COLO668 (cell line): Measurements from ENCODE around the gene BEST3.

Experiments used
- DNase-seq: peaks from one replicate; lab custom pipeline; 2025; ENCODE audit not compliant: unreplicated experiment; lab: John Stamatoyannopoulos, UW

BEST3 gene

DNA sequence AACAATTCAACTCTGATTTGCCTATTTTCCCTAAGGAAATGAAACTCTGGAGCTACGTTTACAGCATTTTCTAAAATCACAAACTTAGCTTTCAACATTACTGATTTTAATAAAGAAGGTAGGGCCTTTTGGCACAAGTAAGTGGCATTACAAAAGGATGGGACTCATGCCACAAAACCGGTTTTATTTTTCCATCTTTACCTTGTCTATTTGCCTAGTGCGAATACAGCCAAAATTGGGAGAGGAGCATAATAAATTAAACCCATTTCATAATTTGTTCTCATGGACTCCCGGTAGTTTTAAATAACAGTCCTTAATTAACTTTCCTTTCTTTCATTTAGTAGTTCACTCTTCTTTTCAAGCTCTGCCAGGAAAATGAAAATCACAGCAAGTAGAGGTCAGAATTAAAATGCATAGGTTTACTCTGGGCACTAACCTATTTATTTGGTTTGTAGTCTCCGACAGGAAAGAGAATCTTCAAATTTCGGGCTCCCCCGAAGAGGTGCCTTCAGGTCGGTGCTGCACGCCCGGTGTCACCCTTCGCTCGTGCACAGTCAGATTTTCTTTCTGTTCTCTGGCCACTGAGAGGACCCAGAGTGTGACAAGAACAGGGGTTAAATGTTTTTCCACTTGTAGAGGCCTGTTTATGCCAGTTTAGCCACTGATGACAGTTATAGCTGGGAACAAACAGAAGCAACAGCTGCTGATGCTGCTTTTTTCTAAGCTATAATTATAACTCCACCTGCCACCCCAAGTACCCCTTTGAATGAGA is at the start of gene BEST3:
TSS of gene BEST3 (minus strand) at position 535 of the 772 bp plus-strand sequence. CDS start 1,505 bp downstream, outside the sequence.
- DNase-seq = peak; percentile 85

DNA sequence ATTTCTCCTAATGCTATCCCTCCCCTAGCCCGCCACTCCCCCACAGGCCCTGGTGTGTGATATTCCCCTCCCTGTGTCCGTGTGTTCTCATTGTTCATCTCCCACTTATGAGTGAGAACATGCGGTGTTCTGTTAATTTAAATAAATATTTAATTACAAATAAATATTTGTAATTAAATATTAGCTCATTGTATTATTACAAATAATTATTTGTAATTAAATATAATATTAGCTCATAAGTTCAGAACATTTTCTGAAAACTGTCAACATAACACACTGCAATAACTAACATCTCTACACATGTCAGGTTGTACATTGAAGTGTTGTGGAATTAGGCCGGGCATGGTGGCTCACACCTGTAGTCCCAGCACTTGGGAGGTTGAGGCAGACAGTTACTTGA is 45.0 kb upstream of the BEST3 start:
- DNase-seq = no peak

GRCh38 chr12:69739287-69740191 is 40.4 kb upstream of the BEST3 start:
- peak; percentile 92 for DNase-seq

GRCh38 chr12:69738351-69739286 is 39.5 kb upstream of the BEST3 start, which contains the start of gene RAB3IP:
RAB3IP (plus strand) TSS chr12:69738860; CDS start chr12:69755409, 16,549 bp downstream.
- DNase-seq = peak; percentile 98

DNA sequence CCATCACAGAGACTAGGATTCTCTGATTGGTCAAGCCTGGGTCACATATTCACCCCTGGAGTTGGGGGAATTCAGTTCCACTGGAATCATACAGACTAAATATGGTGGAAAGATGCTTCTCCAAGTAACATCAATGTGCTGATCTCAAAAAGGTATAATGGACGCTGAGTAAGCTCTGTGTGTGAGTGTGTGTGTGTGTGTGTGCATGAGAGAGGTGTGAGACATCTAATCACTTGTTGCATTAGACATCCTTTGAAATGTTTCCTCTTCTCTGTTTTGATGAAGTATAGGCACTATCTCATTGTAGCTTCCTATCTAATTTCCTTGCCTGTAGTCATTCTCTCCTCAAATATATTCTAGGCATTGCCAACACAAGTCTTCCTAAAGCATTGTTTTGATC is 34.5 kb upstream of the BEST3 start:
- no peak for DNase-seq

DNA sequence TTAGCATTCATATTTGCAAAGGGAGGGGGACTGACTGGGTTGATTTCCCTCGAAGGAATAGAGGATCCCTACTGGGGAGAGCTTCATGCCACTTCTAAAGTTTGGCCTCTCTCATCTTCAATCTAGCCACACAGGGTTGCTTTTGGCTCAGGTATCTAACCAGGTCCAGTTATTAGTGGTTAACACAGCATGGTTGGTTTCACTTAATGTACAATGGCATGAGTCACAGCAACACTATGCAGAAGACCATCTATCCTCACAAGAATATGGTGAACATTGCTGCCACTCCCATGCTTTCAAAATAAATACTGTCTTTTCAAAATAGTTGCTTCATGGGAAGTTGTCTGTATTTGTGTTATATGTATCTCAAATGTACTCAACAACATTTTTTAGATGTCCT is 33.0 kb upstream of the BEST3 start:
- DNase-seq = no peak

- no peak for DNase-seq
These were observed 27.8 kb upstream of the BEST3 start for GRCh38 chr12:69726922-69727321.

DNA sequence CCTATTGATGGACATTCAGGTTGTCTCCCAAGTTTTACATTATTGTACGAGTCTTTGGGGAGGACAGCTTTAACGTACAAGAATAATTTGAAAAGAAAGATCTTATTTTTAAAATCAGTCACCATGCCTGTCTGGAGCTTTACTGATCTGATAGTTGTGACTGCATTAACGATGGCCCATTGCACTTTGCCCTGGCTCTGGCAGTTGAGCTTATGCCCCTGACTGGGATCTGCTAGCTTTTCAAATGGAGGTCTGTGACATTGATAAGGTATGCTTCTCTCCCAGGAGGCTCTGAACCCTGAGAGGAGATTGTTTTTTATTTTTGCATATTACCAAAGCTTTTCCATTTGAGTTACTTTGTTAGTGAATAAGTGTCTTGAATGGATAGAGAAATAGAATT is 21.6 kb upstream of the BEST3 start:
- no peak for DNase-seq

DNA sequence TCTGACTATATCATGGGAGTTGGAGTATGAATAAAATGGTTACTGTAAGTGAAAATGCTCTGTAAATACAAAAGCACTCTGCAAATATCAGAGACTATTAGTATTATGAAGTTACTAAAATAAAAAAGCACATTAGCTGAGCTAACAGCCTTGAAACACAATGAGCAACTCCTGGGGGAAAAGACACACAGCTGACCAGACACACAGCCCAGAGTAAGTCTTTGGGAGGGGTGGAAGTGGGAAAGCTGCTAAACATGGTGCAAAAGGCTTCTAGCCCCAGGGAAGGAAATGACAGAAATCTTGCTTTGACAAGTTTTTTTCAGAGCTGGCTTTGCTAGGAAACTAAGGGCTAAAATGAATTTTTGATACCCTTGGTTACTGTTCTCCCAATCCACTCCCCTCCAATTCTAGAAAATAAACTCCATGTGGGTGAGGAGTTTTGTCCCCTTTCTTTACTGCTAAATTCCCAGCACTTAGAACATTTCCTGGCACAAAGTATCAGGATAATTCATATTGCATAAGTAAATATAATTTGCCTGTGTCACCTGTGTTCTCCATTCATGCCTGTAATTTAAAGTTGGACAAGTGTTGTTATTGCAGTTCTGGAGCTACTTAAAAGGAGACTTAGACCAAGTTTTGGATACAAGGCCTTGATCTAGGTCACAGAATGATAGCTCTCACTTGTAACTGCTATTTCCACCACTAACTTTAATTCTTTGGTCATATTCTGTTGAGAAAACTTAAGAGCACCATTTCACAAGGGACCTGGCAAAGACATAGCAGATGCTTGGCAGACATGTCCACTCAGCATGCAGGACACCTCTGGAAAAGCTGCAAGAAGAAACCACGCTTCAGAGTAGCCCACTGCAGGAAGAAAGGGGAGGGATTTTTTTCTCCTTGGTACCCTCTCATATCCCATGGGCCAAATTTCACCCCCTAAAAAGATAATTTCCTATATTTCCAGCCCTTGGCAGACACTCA is 20.5 kb upstream of the BEST3 start:
- no peak for DNase-seq

DNA sequence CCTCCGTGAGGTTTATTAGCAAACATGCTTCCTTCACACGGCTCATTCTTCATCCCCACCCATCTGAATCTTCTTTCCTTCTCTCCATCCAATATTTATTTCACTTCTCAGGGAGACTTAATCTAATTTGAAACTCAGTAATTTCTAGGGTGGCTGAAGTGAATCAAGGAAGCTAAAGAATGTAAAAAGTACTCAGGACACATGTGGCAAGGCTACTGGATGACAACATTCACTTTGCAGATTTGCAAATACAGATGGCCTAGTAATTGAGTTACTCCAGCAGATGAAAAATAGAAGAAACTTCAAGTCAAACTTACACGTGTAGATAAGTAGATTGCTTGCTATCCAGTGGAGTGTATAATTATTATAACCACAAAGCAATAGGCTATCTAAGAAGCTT is 15.4 kb upstream of the BEST3 start:
- no peak for DNase-seq

DNA sequence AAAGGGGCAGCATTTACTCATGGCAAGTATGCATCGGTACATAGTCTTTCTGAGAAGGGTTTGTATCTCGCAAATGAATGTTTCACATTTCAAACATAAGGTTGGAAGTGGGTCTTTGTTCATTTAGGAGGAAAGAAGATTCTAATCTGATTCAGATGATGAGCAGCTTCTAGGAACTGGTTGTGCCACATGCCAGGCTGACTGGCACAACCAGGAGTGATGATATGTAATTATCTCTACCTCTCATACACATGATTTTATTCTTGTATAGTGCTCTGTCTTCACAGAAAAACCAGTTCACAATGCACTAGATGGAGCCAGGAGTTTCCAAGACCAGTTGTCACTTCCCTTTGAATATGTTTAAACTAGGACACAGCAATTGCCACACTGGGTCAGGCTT is 13.7 kb upstream of the BEST3 start:
- DNase-seq = no peak

GRCh38 chr12:69708649-69709048 is 9.5 kb upstream of the BEST3 start:
- no peak for DNase-seq

DNA sequence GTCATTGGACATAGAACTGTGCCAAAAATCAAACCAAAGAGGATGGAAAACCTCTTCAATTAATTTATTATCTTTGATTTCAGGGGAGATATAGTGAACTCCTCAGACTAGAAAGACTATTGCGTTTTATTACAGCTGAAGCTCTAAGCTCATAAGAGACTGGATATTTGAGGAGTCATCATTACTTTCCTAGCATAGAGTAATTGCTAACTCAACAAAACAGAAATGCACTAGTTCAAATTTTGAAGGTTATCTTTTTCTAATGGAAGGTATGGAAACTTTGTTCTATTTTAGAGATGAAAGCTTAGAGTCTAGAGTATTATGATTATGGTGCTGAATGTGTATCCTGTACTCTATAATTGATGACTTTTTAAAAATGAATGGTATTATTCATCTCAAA is 5.3 kb upstream of the BEST3 start:
- no peak for DNase-seq

GRCh38 chr12:69703146-69703642 is 4.1 kb upstream of the BEST3 start:
- no peak for DNase-seq

GRCh38 chr12:69701826-69702225 is 2.7 kb upstream of the BEST3 start:
- no peak for DNase-seq

DNA sequence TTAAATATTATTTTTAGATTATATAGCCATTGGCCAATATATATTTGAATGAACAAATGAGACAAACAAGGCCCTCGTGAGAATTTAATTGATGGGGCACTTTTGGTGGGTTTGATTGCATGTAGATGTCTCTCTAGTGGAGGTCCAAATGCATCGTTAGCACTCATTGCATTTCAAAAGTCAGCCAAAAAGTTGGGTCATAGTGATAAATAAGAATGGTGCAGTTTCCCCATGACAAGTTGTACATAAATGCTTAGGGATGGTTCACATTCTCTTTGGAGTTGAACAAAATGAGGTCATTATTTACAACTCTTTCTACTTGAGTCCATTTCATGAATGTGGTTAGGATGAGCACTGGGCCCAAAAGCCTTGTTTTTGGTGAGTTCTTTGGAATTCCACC is 1.0 kb downstream of the BEST3 start:
- DNase-seq = no peak

- DNase-seq = no peak
These were observed 5.0 kb downstream of the BEST3 start for GRCh38 chr12:69694123-69694522.

- DNase-seq = no peak
These were observed 9.5 kb downstream of the BEST3 start for GRCh38 chr12:69689638-69690037.
